NK-92 (cell line): ENCODE data around the gene FSD2.
"Not testable (repeated sequence)": the region's sequence is repeated elsewhere in the genome, so short reads cannot be mapped to it uniquely, and the experiment has no call there.

Experiments
- DNase-seq: peaks from one replicate; lab custom pipeline; 2025; ENCODE audit not compliant: unreplicated experiment; lab: John Stamatoyannopoulos, UW

Gene FSD2

GRCh38 chr15:82793737-82794136 lies 12.1 kb downstream of the FSD2 start:
- DNase-seq: no peak

- DNase-seq: no peak
Measured at GRCh38 chr15:82792068-82792467, 13.8 kb downstream of the FSD2 start.

GRCh38 chr15:82790321-82790720 lies 15.5 kb downstream of the FSD2 start:
- no peak for DNase-seq

GRCh38 chr15:82789491-82789890 lies 16.4 kb downstream of the FSD2 start:
- no peak for DNase-seq

- no peak for DNase-seq
Measured at GRCh38 chr15:82788496-82788895, 17.4 kb downstream of the FSD2 start.

GRCh38 chr15:82781349-82781748 lies 24.5 kb downstream of the FSD2 start:
- no peak for DNase-seq

GRCh38 chr15:82778755-82779154 lies 27.1 kb downstream of the FSD2 start:
- no peak for DNase-seq

GRCh38 chr15:82774496-82774895 lies 31.4 kb downstream of the FSD2 start:
- no peak for DNase-seq

- DNase-seq: no peak
Measured at GRCh38 chr15:82771789-82772607, 33.9 kb downstream of the FSD2 start.

- no peak for DNase-seq
Measured at GRCh38 chr15:82768414-82769054, 37.3 kb downstream of the FSD2 start.

GRCh38 chr15:82767163-82767829 lies 38.6 kb downstream of the FSD2 start:
- no peak for DNase-seq

- DNase-seq: not testable (repeated sequence)
Measured at GRCh38 chr15:82766201-82766600, 39.7 kb downstream of the FSD2 start.

- no peak for DNase-seq
Measured at GRCh38 chr15:82764740-82765139, 41.1 kb downstream of the FSD2 start.

GRCh38 chr15:82764117-82764490 lies 41.8 kb downstream of the FSD2 start:
- DNase-seq: no peak

- no peak for DNase-seq
Measured at GRCh38 chr15:82763361-82764116, 42.3 kb downstream of the FSD2 start.

GRCh38 chr15:82751308-82751707 lies 54.6 kb downstream of the FSD2 start:
- no peak for DNase-seq

- DNase-seq: no peak
Measured at GRCh38 chr15:82750831-82751180, 55.1 kb downstream of the FSD2 start.

- peak; percentile 31 for DNase-seq
Measured at GRCh38 chr15:82749951-82750830, 55.7 kb downstream of the FSD2 start.

GRCh38 chr15:82748315-82748714 lies 57.6 kb downstream of the FSD2 start:
- DNase-seq: no peak

- DNase-seq: no peak
Measured at GRCh38 chr15:82743810-82744209, 62.1 kb downstream of the FSD2 start.
